K562 (cell line): ENCODE results near the gene RASGEF1C. TPM values are rescaled to one million over a fixed set of nuclear protein-coding genes. Genes with fewer than 3 reads are reported as not detected.

Experiments used
- ATAC-seq: fragments of 200-7000 bp; cut with Tn5 transposase; 3 replicates; pipeline ENCODE4 v1.9.1; 2020; ENCODE audit warnings: moderate library complexity
- BruUV-seq: library from RNA; stranded (reverse); fragments of 400-500 nt; replicated peaks from 2 replicates; lab custom pipeline; 2021; lab: Mats Ljungman, UMichigan
- CTCF ChIA-PET: fragments of 300-600 bp; formaldehyde crosslinking; extraction: SDS; loops from one replicate; lab custom pipeline; 2021; ENCODE audit warnings: low intra/inter-chr PET ratio; lab: Yijun Ruan, JAX
- POLR2A ChIA-PET: fragments of 300-600, 350-650 bp; sonication (Branson Sonifier 250); formaldehyde crosslinking; extraction: SDS; loops from one replicate; lab custom pipeline; 2021; ENCODE audit warnings: antibody characterized with exemption, inconsistent platforms; lab: Yijun Ruan, JAX
- DNase-seq, 4 experiments: peaks; one replicate each; pipeline versions ENCODE4 v3.0.0 to v3.0.0-alpha.2; 2011 to 2018; ENCODE audit warnings: low spot score in 3 of 4, mixed read lengths in 3 of 4; ENCODE audit errors: extremely low read depth in 1 of 4
- FAIRE-seq: peaks from 2 replicates; lab custom pipeline; 2011; peaks lifted over from hg19 to GRCh38; lab: Jason Lieb, UNC
- H2AFZ ChIP-seq: 2 replicates; pipeline ENCODE4 v1.6.0; 2011; ENCODE audit warnings: low read depth, low read length, control low read depth, inconsistent platforms
- H3K27ac ChIP-seq: fragments of 200-600 bp; 3 replicates; pipeline ENCODE4 v1.8.0; 2011; ENCODE audit warnings: low read depth, mild to moderate bottlenecking, control low read depth, inconsistent platforms, low read length, moderate library complexity, mixed read lengths; ENCODE audit errors: extremely low read depth
- H3K27me3 ChIP-seq, 2 experiments: fragments of 300-600 bp in 1 of 2; 2 replicates in 1 of 2; 3 replicates in 1 of 2; pipeline versions ENCODE4 v1.6.0 to v1.8.0; 2011; ENCODE audit warnings: inconsistent platforms in 2 of 2, low read length in 2 of 2, mild to moderate bottlenecking in 1 of 2, mixed read lengths in 1 of 2, moderate library complexity in 1 of 2; ENCODE audit not compliant: control insufficient read depth in 2 of 2, insufficient read depth in 2 of 2
- H3K36me3 ChIP-seq: fragments of 300-600 bp; 3 replicates; pipeline ENCODE4 v1.8.0; 2011; ENCODE audit warnings: mild to moderate bottlenecking, low read length, inconsistent platforms; ENCODE audit not compliant: control insufficient read depth, insufficient read depth
- H3K4me1 ChIP-seq, 2 experiments: fragments of 200-600 bp in 1 of 2; replicated peaks in 1 of 2; 2 replicates in 1 of 2; 3 replicates in 1 of 2; pipeline versions ENCODE4 v1.5.1 to v1.8.0; 2011; ENCODE audit warnings: inconsistent platforms in 2 of 2, low read length in 2 of 2, mild to moderate bottlenecking in 1 of 2, mixed read lengths in 1 of 2, moderate library complexity in 1 of 2; ENCODE audit not compliant: control insufficient read depth in 2 of 2, insufficient read depth in 2 of 2
- H3K4me2 ChIP-seq: 2 replicates; pipeline ENCODE4 v1.6.1; 2011; ENCODE audit warnings: low read length, control low read depth, inconsistent platforms, mixed read lengths; ENCODE audit not compliant: insufficient read depth
- H3K4me3 ChIP-seq: fragments of 200-600 bp; sonication (generic), shearing (Covaris generic); 2 replicates; pipeline ENCODE4 v1.5.1; 2016; ENCODE audit warnings: control low read depth, inconsistent platforms
- H3K79me2 ChIP-seq: fragments of 200-600 bp; 3 replicates; pipeline ENCODE4 v1.8.0; 2011; ENCODE audit warnings: low read length, inconsistent platforms; ENCODE audit not compliant: control insufficient read depth, insufficient read depth
- H3K9ac ChIP-seq, 2 experiments: 2 replicates each; pipeline versions ENCODE4 v1.6.0 to v1.6.1; 2011; ENCODE audit warnings: low read depth in 2 of 2, low read length in 2 of 2, control low read depth in 1 of 2, inconsistent platforms in 1 of 2, mild to moderate bottlenecking in 1 of 2, mixed read lengths in 1 of 2; ENCODE audit not compliant: insufficient read depth in 1 of 2
- H3K9me1 ChIP-seq: one replicate; pipeline ENCODE4 v1.6.0; 2011; ENCODE audit warnings: inconsistent platforms, mild to moderate bottlenecking, low read length, moderate library complexity; ENCODE audit not compliant: control insufficient read depth, insufficient read depth
- H3K9me3 ChIP-seq: replicated peaks from 2 replicates; pipeline ENCODE4 v1.5.1; 2011; ENCODE audit warnings: low read depth, low read length, inconsistent platforms; ENCODE audit not compliant: control insufficient read depth, insufficient read depth
- H4K20me1 ChIP-seq: replicated peaks from 2 replicates; pipeline ENCODE4 v1.6.1; 2011; ENCODE audit warnings: low read length, inconsistent platforms, mixed read lengths; ENCODE audit not compliant: control insufficient read depth, insufficient read depth
- CTCF ChIP-seq, 3 experiments: IDR thresholded peaks in 2 of 3; conservative IDR thresholded peaks in 1 of 3; 2 replicates each; pipeline ENCODE4 v1.5.1; 2011 to 2012; ENCODE audit warnings: low read length in 3 of 3, mild to moderate bottlenecking in 3 of 3, control low read depth in 2 of 3, improper control_type of control experiment in 1 of 3, inconsistent platforms in 1 of 3, low read depth in 1 of 3, mixed read lengths in 1 of 3, moderate library complexity in 1 of 3; ENCODE audit not compliant: insufficient read depth in 2 of 3
- ZNF57 ChIP-seq: fragments of 450-650 bp; formaldehyde crosslinking; IDR thresholded peaks from 2 replicates; pipeline ENCODE4 v1.4.0; 2020; ENCODE audit warnings: mild to moderate bottlenecking, moderate library complexity
- WGBS: fragments of 100-300 bp; shearing (Covaris generic); methylation state at CpG from one replicate; pipeline ENCODE4 v1.1.6; 2016; ENCODE audit warnings: low coverage, mixed read lengths; ENCODE audit not compliant: insufficient coverage; ENCODE audit errors: missing lambda C conversion rate; 5-methylcytosine and 5-hydroxymethylcytosine counted together
- in situ Hi-C: fragments of 300-500 bp; cut with MboI; formaldehyde crosslinking; loops from 4 replicates; pipeline ENCODE4 v1.15.0; 2018; ENCODE audit warnings: inconsistent platforms, mixed read lengths
- intact Hi-C: fragments of 100-400 bp; cut with micrococcal nuclease; formaldehyde crosslinking; loops from 2 replicates; pipeline ENCODE4 v1.14.2; 2022
- polyA plus RNA-seq, 8 experiments: library from polyadenylated mRNA; depleted of rRNA in 4 of 8; stranded (reverse) in 5 of 8; unstranded in 3 of 8; fragments of >200 nt; fragmentation: Nextera tagmentation in 2 of 8; fragmentation: Illumina TruSeq in 1 of 8; extraction: Ambion mirVana in 2 of 8; extraction: Trizol in 1 of 8; gene quantifications; 2 replicates each; pipeline versions ENCODE4 v1.2.1 to v1.2.3, GENCODE V29; 2011 to 2014; ENCODE audit warnings: inconsistent platforms in 1 of 8, missing spikeins in 1 of 8
- total RNA-seq, 7 experiments: library from RNA; depleted of rRNA in 6 of 7; stranded (reverse); fragments of >200 nt in 6 of 7; fragmentation: Illumina TruSeq in 2 of 7; extraction: Trizol in 2 of 7; gene quantifications; 2 replicates each; pipeline versions ENCODE4 v1.2.1 to v1.2.3, GENCODE V29; 2011 to 2021; ENCODE audit warnings: low replicate concordance in 1 of 7

RASGEF1C gene
- total and polyA plus RNA-seq, 9 of the 15 experiments (the other 6 are each of a cell fraction or from before 2014, with no cell fraction given) = 0.04 to 1.1 (median 0.21) TPM; not detected in 4

- POLR2A ChIA-PET = interaction anchor here (0.7 kb wide), 1 partner anchor 55 kb away, joined by 3 read pairs; no protein-coding TSS in a partner anchor
- Histone ChIP-seq H2AFZ (no peak overlapping the region), H4K20me1 (no peaks in the 10 kb centered on the region), H3K9me3 (no peaks in the 10 kb centered on the region), H3K27me3 (peaks cover 29 to 85% of the 10 kb centered on the region in 2 experiments; a peak in 4 of 5 replicates), H3K4me2 (no peak overlapping the region), H3K27ac (no peak overlapping the region), H3K36me3 (no peaks in the 10 kb centered on the region)
- TF ChIP-seq CTCF (IDR thresholded peaks at IDR 0.05 in 2 of 3, conservative IDR thresholded peaks at IDR 0.05 in 1 of 3; ENCODE audit: insufficient read depth in 2 of 3, low read depth in 1 of 3, low read length in 3 of 3) (0 out of 6 replicates have a peak, but pooled peaks of 2 of the 3 experiments have one; percentile 4 to 9), ZNF57 (CRISPR knock-in tag) (no peak)
- TF ChIP-seq, all 486 proteins: peak for 1
- DNase-seq = no peak
- no peaks in the 10 kb centered on the region for H3K9me1 ChIP-seq
- intact Hi-C loops (loop anchor here (5.0 kb wide), 2 partner anchors 73 to 343 kb away; no protein-coding TSS in a partner anchor), in situ Hi-C loops (no loop called here)
- H3K4me1 ChIP-seq = peaks cover 0 to 30% of the 10 kb centered on the region in 2 experiments; a peak in 3 of 5 replicates
- no peak overlapping the region for H3K9ac ChIP-seq
- FAIRE-seq = no peak
- H3K4me3 ChIP-seq = no peak overlapping the region
- no peak for ATAC-seq
- WGBS = 11% methylated on average over 25 of the region's 27 CpGs
- no peaks in the 10 kb centered on the region for H3K79me2 ChIP-seq
- BruUV-seq = no TSS peak
- CTCF ChIA-PET = no interaction called here
These were observed 79.5 kb downstream of the RASGEF1C start for GRCh38 chr5:180129291-180130190.
